Ovary (tissue), 9 donors: ENCODE measurements around the gene GNL2. TPM values are rescaled to one million over a fixed set of nuclear protein-coding genes. Genes with fewer than 3 reads are reported as not detected.
"Not testable (repeated sequence)": the region's sequence is repeated elsewhere in the genome, so short reads cannot be mapped to it uniquely, and the experiment has no call there.

Source experiments
- DNase-seq, 5 donors: peaks; one replicate each; pipeline ENCODE4 v3.0.0-alpha.2; 2019 to 2020
- H3K27ac ChIP-seq, 2 donors: fragments of 200-600 bp; one replicate each; pipeline versions ENCODE4 v1.5.1 to v1.8.0; 2019 to 2022
- H3K27me3 ChIP-seq: fragments of 200-600 bp; one replicate; pipeline ENCODE4 v1.8.0; 2022
- H3K36me3 ChIP-seq: fragments of 200-600 bp; sonication (generic); one replicate; pipeline ENCODE4 v1.5.1; 2019
- H3K4me1 ChIP-seq: one replicate; pipeline ENCODE4 v1.8.1; 2013; ENCODE audit warnings: mild to moderate bottlenecking, moderate library complexity; ENCODE audit not compliant: insufficient read depth
- H3K4me3 ChIP-seq: fragments of 200-600 bp; sonication (generic); one replicate; pipeline ENCODE4 v1.5.1; 2017
- H3K9me3 ChIP-seq, 2 donors: fragments of 200-600 bp in 1 of 2; sonication (generic) in 1 of 2; one replicate each; pipeline versions ENCODE4 v1.5.1 to v1.8.1; 2013 to 2019; ENCODE audit warnings: mild to moderate bottlenecking in 1 of 2, moderate library complexity in 1 of 2
- CTCF ChIP-seq, 3 donors: fragments of 450-650 bp in 2 of 3; fragments of 200-600 bp in 1 of 3; IDR thresholded peaks; one replicate each; pipeline versions ENCODE4 v1.5.1 to v1.8.0; 2016 to 2022; ENCODE audit warnings: antibody characterized with exemption in 3 of 3, mild to moderate bottlenecking in 1 of 3
- EP300 ChIP-seq: sonication (generic); formaldehyde crosslinking; IDR thresholded peaks from one replicate; pipeline ENCODE4 v1.6.1; 2017; ENCODE audit warnings: antibody characterized with exemption
- POLR2A ChIP-seq: fragments of 450-650 bp; IDR thresholded peaks from one replicate; pipeline ENCODE4 v1.6.1; 2017; ENCODE audit warnings: antibody characterized with exemption, mild to moderate bottlenecking, moderate library complexity
- WGBS, 3 donors: extraction: QIAGEN DNeasy Blood & Tissue Kit in 1 of 3; methylation state at CpG; one replicate each; pipeline versions ENCODE4 v1.1.5 to v1.1.7; 2013 to 2017; 5-methylcytosine and 5-hydroxymethylcytosine counted together
- intact Hi-C, 4 donors: fragments of 100-400 bp; cut with DNase I; formaldehyde crosslinking; loops; one replicate each; pipeline versions ENCODE4 v1.11.0 to v1.15.1; 2022 to 2023
- polyA plus RNA-seq, 2 donors: library from polyadenylated mRNA; stranded (reverse); fragments of 200-250 nt in 1 of 2; fragments of 350-450 nt in 1 of 2; fragmentation: Illumina TruSeq in 1 of 2; extraction: RNeasy Lipid Tissue Mini Kit (QIAGEN cat#74804) in 1 of 2; gene quantifications; one replicate each; pipeline ENCODE4 v1.2.3, GENCODE V29; 2013 to 2014
- total RNA-seq, 7 donors: library from RNA; depleted of rRNA in 2 of 7; stranded (reverse); fragments of >200 nt in 2 of 7; fragmentation: NEBNext Ultra II Directional in 3 of 7; extraction: Animal tissue kit (Norgen Biotek cat#: 25700) in 3 of 7; gene quantifications; one replicate each; pipeline versions ENCODE4 v1.1.0 to v1.2.4, GENCODE V29; 2016 to 2023
- donor health status: DM: no; HTN: no; CAD: no; lungs with moderate emphysema.
- donor health status: DM: no; HTN: no; CAD: no.
- donor health status: Bipolar disorder and iron deficiency.
- donor health status: DM: yes; HTN: yes; CAD: no.
- donor health status: DM: no; HTN: no; CAD: no.
- donor health status: DM: yes; HTN: yes; CAD: no.

The GNL2 gene
- total and polyA plus RNA-seq, 9 donors, result 22.3 to 44.5 (median 31.7) TPM

DNA sequence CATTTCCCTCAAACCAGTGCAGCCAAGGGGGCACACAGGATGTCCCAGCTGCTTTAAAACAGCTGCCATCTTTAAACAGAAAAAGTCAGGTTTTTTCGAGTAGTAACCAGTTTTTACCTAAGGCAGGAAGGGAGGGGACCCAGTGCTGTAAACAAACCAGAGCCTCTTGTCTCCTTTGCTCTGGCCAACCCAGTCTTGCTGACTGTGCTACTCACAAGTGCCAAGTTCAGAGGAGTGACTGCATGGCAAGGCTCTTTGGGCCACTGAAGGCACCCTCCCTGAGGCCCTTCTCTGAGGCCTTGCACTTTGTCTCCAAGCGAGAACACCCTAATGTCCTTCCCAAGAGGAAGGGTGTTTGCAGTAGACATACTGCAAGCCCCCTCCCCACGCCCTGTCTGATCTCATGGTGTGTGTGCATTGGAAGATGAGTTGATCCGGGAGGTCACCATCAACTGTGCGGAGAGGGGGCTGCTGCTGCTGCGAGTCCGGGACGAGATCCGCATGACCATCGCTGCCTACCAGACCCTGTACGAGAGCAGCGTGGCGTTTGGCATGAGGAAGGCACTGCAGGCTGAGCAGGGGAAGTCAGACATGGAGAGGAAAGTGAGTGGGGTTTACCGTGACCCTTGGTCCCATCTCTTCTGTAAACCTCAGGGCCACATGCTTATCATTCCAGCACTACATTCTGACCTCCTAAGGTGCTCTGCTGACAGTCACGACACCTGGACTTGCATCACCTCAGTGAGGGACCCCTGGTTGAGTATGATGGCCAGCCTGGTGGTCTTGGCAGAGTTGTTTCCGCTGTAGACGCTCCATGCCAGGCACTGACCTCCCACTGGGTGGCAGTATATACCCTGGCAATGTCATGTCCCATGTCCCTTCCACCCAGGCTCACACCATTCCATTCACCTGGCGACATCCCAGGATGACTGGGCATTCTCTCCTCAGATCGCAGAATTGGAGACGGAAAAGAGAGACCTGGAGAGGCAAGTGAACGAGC, 34.3 kb downstream of the GNL2 start:
- Histone ChIP-seq H3K9me3 (no peaks in the 10 kb centered on the region), H3K36me3 (no peaks in the 10 kb centered on the region), H3K4me3 (no peak overlapping the region), H3K4me1 (peaks cover 5% of the 10 kb centered on the region), H3K27ac (no peak overlapping the region), H3K27me3 (no peaks in the 10 kb centered on the region)
- DNase-seq, result peak in 1 of 5 donors; percentile 28
- 88 to 93% (median 90%) methylated on average over 21 of the region's 21 CpGs for WGBS, 3 donors
- intact Hi-C loops, result no loop called here
- TF ChIP-seq POLR2A (no peak), CTCF (IDR thresholded peaks at IDR 0.05) (no peak), EP300 (no peak)

- WGBS, 3 donors, result 30 to 54% (median 34%) methylated on average over 10 of the region's 10 CpGs
- Histone ChIP-seq H3K4me1 (peaks cover 5% of the 10 kb centered on the region), H3K27me3 (no peaks in the 10 kb centered on the region), H3K9me3 (no peaks in the 10 kb centered on the region), H3K36me3 (no peaks in the 10 kb centered on the region), H3K4me3 (no peak overlapping the region), H3K27ac (no peak overlapping the region)
- DNase-seq, result no peak
- TF ChIP-seq POLR2A, result no peak
- no peak for TF ChIP-seq CTCF (IDR thresholded peaks at IDR 0.05)
- no peak for TF ChIP-seq EP300
- intact Hi-C loops, result no loop called here
Observed at GRCh38 chr1:37560401-37561132, 35.2 kb downstream of the GNL2 start.

GRCh38 chr1:37559957-37560379, 35.8 kb downstream of the GNL2 start:
- DNase-seq, H3K27ac ChIP-seq, intact Hi-C loops, H3K9me3 ChIP-seq, H3K36me3 ChIP-seq, H3K27me3 ChIP-seq, H3K4me1 ChIP-seq, H3K4me3 ChIP-seq: not testable (repeated sequence)
- 19 to 48% (median 22%) methylated on average over 12 of the region's 12 CpGs for WGBS, 3 donors

GRCh38 chr1:37559080-37559479, 36.7 kb downstream of the GNL2 start:
- 87 to 96% (median 91%) methylated on average over 7 of the region's 7 CpGs for WGBS, 3 donors
- TF ChIP-seq EP300 (no peak), CTCF (IDR thresholded peaks at IDR 0.05) (no peak), POLR2A (no peak)
- H3K27ac ChIP-seq, result no peak overlapping the region
- peaks cover 5% of the 10 kb centered on the region for H3K4me1 ChIP-seq
- no peaks in the 10 kb centered on the region for H3K27me3 ChIP-seq
- H3K4me3 ChIP-seq, result no peak overlapping the region
- DNase-seq, result no peak
- H3K36me3 ChIP-seq, result no peaks in the 10 kb centered on the region
- H3K9me3 ChIP-seq, result no peaks in the 10 kb centered on the region
- intact Hi-C loops, result no loop called here
